DOHH2 (cell line): ENCODE results near the gene ZFP82.

ENCODE experiments used
- H3F3A ChIP-seq: fragments of 200-600 bp; sonication (generic), shearing (Covaris generic); 2 replicates; pipeline ENCODE4 v1.6.0; 2016; ENCODE audit warnings: antibody characterized with exemption, mild to moderate bottlenecking; ENCODE audit not compliant: control insufficient read depth, insufficient read depth
- H3K27ac ChIP-seq: fragments of 200-600 bp; sonication (generic); 2 replicates; pipeline ENCODE4 v1.5.1; 2014; ENCODE audit warnings: low read depth, mild to moderate bottlenecking, low read length, moderate library complexity
- H3K27me3 ChIP-seq: fragments of 200-600 bp; sonication (generic); 2 replicates; pipeline ENCODE4 v1.6.1; 2014; ENCODE audit warnings: mild to moderate bottlenecking, low read length, mixed read lengths; ENCODE audit not compliant: control insufficient read depth
- H3K36me3 ChIP-seq: fragments of 200-600 bp; sonication (generic); 2 replicates; pipeline ENCODE4 v1.6.1; 2014; ENCODE audit warnings: mild to moderate bottlenecking, low read length, moderate library complexity, mixed read lengths; ENCODE audit not compliant: control insufficient read depth
- H3K4me1 ChIP-seq: fragments of 200-600 bp; sonication (generic); 2 replicates; pipeline ENCODE4 v1.6.1; 2014; ENCODE audit warnings: mild to moderate bottlenecking, low read length, mixed read lengths; ENCODE audit not compliant: control insufficient read depth
- H3K4me2 ChIP-seq: fragments of 200-600 bp; sonication (generic); 2 replicates; pipeline ENCODE4 v1.6.0; 2014; ENCODE audit warnings: mild to moderate bottlenecking, low read length, moderate library complexity
- H3K4me3 ChIP-seq: fragments of 200-600 bp; sonication (generic); 2 replicates; pipeline ENCODE4 v1.5.1; 2014; ENCODE audit warnings: mild to moderate bottlenecking, low read length, mixed read lengths
- H3K79me2 ChIP-seq: fragments of 200-600 bp; sonication (generic); 2 replicates; pipeline ENCODE4 v1.6.1; 2014; ENCODE audit warnings: mild to moderate bottlenecking, low read length, mixed read lengths; ENCODE audit not compliant: control insufficient read depth
- H3K9me2 ChIP-seq: fragments of 200-600 bp; sonication (generic); replicated peaks from 2 replicates; pipeline ENCODE4 v1.6.1; 2014; ENCODE audit warnings: mild to moderate bottlenecking, low read length, mixed read lengths; ENCODE audit not compliant: control insufficient read depth
- H3K9me3 ChIP-seq: fragments of 200-600 bp; sonication (generic); 2 replicates; pipeline ENCODE4 v1.6.1; 2014; ENCODE audit warnings: antibody characterized with exemption, low read length, mixed read lengths; ENCODE audit not compliant: control insufficient read depth, insufficient read depth
- H4K20me1 ChIP-seq: fragments of 200-600 bp; sonication (generic); 2 replicates; pipeline ENCODE4 v1.6.0; 2014; ENCODE audit warnings: low read depth, mild to moderate bottlenecking, antibody characterized with exemption, low read length, moderate library complexity; ENCODE audit not compliant: control insufficient read depth, insufficient read depth
- EZH2phosphoT487 ChIP-seq: fragments of 200-600 bp; sonication (generic); IDR thresholded peaks from 2 replicates; pipeline ENCODE4 v1.6.1; 2017; ENCODE audit warnings: borderline replicate concordance, mild to moderate bottlenecking, antibody characterized with exemption, low read length, moderate library complexity, mixed read lengths
- TF ChIP-seq, protein P1 (sequence below): fragments of 200-600 bp; sonication (generic); IDR thresholded peaks from one replicate; pipeline ENCODE4 v1.5.1; 2014; ENCODE audit warnings: antibody characterized with exemption, mild to moderate bottlenecking, low read depth, low read length; ENCODE audit not compliant: poor library complexity, severe bottlenecking

ZFP82 gene

DNA sequence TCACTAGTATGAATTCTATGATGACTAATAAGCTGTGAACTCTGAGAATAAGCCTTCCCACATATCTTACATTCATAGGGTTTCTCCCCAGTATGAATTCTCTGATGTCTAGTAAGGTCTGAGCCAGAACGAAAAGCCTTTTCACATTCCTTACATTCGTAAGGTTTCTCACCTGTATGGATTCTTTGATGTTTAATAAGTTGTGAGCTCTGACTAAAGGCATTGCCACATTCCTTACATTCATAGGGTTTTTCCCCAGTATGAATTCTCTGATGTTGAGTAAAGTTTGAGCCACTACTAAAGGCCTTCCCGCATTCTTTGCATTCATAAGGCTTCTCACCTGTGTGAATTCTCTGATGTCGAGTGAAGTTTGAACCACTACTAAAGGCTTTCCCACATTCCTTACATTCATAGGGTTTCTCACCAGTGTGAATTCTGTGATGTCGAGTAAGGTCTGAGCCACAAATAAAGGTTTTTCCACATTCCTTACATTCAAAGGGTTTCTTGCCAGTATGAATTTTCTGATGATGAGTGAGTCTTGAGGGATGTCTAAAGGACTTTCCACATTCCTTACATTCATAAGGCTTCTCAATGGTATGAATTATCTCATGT is 30.7 kb upstream of the ZFP82 start:
- Histone ChIP-seq H3K79me2 (no peaks in the 10 kb centered on the region), H3K9me2 (no peaks in the 10 kb centered on the region), H3K27me3 (no peaks in the 10 kb centered on the region), H3K4me3 (no peak overlapping the region), H3K9me3 (peaks cover 26% of the 10 kb centered on the region; the same call in 1 of the 2 replicates), H3K4me1 (no peaks in the 10 kb centered on the region), H3K4me2 (no peak overlapping the region), H3F3A (no peaks in the 10 kb centered on the region), H3K27ac (no peak overlapping the region), H3K36me3 (peaks cover 5% of the 10 kb centered on the region; the same call in 1 of the 2 replicates), H4K20me1 (no peaks in the 10 kb centered on the region)
- TF ChIP-seq, protein P1, sequence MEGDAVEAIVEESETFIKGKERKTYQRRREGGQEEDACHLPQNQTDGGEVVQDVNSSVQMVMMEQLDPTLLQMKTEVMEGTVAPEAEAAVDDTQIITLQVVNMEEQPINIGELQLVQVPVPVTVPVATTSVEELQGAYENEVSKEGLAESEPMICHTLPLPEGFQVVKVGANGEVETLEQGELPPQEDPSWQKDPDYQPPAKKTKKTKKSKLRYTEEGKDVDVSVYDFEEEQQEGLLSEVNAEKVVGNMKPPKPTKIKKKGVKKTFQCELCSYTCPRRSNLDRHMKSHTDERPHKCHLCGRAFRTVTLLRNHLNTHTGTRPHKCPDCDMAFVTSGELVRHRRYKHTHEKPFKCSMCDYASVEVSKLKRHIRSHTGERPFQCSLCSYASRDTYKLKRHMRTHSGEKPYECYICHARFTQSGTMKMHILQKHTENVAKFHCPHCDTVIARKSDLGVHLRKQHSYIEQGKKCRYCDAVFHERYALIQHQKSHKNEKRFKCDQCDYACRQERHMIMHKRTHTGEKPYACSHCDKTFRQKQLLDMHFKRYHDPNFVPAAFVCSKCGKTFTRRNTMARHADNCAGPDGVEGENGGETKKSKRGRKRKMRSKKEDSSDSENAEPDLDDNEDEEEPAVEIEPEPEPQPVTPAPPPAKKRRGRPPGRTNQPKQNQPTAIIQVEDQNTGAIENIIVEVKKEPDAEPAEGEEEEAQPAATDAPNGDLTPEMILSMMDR = no peak
- TF ChIP-seq EZH2phosphoT487 = no peak

DNA sequence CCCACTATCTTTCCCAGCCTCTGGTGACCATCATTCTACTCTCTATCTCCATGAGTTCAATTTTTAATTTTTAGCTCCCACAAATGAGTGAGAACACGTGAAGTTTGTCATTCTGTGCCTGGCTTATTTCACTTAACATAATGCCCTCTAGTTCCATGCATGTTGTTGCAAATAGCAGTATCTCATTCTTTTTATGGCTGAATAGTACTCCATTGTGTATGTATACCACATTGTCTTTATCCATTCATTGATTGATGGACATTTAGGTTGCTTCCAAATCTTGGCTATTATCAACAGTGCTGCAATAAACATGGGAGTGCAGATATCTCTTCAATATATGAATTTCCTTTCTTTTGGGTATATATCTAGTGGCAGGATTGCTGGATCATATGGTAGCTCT is 22.9 kb upstream of the ZFP82 start:
- no peak for TF ChIP-seq EZH2phosphoT487
- TF ChIP-seq, protein P1 = no peak
- no peaks in the 10 kb centered on the region for H3K79me2 ChIP-seq

DNA sequence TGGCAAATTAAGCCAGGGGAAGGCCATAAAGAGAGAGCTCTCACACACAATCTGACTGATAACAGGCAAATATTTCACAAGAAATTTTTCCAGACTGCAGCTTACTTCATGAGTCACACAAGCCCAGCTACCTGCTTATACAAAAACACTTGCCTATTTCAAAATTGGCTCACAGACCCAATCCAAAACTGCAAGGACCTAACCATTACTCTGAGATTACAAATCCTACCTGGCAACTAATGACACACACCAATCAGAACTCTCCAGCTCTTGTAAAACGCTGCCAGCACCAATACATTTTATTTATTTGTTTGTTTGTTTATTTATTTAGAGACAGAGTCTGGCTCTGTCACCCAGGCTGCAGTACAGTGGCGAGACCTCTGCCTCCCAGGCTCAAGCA is 18.1 kb upstream of the ZFP82 start:
- Histone ChIP-seq H3K27ac (no peak overlapping the region), H3K9me2 (no peaks in the 10 kb centered on the region), H3K4me2 (no peak overlapping the region), H3K27me3 (no peaks in the 10 kb centered on the region), H3F3A (no peaks in the 10 kb centered on the region), H3K4me1 (no peaks in the 10 kb centered on the region), H3K36me3 (no peaks in the 10 kb centered on the region), H4K20me1 (no peaks in the 10 kb centered on the region), H3K9me3 (no peaks in the 10 kb centered on the region; the same call in 1 of the 2 replicates), H3K79me2 (no peaks in the 10 kb centered on the region), H3K4me3 (no peak overlapping the region)
- TF ChIP-seq EZH2phosphoT487 = no peak
- TF ChIP-seq, protein P1 = no peak

More for the DNA sequence above, 22.9 kb upstream of the ZFP82 start:
- Histone ChIP-seq H3K4me3 (no peak overlapping the region), H3K9me2 (no peaks in the 10 kb centered on the region), H3K27me3 (no peaks in the 10 kb centered on the region), H3K36me3 (no peaks in the 10 kb centered on the region), H3K4me1 (no peaks in the 10 kb centered on the region), H3F3A (no peaks in the 10 kb centered on the region), H3K4me2 (no peak overlapping the region), H3K27ac (no peak overlapping the region), H4K20me1 (no peaks in the 10 kb centered on the region), H3K9me3 (peaks cover 4% of the 10 kb centered on the region; the same call in 1 of the 2 replicates)
